ENCODE data around the gene PTP4A1.

DNA sequence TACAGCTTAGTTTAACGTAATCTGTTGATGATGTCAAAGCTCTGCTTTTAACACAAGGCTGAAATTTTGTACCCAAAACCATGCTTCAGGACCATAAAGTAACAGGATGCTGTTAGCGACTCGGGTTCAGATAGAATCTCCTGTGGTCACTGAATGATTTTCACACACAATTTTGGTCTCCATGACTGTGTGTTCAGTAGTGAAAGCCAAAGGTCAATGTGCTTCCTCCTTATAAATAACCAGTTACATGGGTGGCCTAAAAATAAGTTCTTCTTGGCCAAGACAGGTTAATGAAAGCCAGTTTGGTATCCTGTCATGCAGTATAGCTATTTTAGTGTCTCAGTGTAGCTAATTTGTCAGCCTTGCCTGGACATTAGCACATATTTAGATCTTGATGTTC is 19.1 kb upstream of the PTP4A1 start:
- TF ChIP-seq, protein P1, sequence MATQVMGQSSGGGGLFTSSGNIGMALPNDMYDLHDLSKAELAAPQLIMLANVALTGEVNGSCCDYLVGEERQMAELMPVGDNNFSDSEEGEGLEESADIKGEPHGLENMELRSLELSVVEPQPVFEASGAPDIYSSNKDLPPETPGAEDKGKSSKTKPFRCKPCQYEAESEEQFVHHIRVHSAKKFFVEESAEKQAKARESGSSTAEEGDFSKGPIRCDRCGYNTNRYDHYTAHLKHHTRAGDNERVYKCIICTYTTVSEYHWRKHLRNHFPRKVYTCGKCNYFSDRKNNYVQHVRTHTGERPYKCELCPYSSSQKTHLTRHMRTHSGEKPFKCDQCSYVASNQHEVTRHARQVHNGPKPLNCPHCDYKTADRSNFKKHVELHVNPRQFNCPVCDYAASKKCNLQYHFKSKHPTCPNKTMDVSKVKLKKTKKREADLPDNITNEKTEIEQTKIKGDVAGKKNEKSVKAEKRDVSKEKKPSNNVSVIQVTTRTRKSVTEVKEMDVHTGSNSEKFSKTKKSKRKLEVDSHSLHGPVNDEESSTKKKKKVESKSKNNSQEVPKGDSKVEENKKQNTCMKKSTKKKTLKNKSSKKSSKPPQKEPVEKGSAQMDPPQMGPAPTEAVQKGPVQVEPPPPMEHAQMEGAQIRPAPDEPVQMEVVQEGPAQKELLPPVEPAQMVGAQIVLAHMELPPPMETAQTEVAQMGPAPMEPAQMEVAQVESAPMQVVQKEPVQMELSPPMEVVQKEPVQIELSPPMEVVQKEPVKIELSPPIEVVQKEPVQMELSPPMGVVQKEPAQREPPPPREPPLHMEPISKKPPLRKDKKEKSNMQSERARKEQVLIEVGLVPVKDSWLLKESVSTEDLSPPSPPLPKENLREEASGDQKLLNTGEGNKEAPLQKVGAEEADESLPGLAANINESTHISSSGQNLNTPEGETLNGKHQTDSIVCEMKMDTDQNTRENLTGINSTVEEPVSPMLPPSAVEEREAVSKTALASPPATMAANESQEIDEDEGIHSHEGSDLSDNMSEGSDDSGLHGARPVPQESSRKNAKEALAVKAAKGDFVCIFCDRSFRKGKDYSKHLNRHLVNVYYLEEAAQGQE (IDR thresholded peaks at IDR 0.05; ENCODE audit: low read depth) = no peak
- TF ChIP-seq POLR2A (IDR thresholded peaks at IDR 0.05; ENCODE audit: borderline replicate concordance, extremely low read depth, insufficient read depth, insufficient read length) (no peak), SP1 (IDR thresholded peaks at IDR 0.05; ENCODE audit: low read depth) (no peak), ZNF274 (IDR thresholded peaks at IDR 0.05; ENCODE audit: low read depth, low read length) (no peak), ZFX (IDR thresholded peaks at IDR 0.05) (no peak), POLR2AphosphoS5 (IDR thresholded peaks at IDR 0.05; ENCODE audit: low read depth, low read length) (no peak), EGR1 (IDR thresholded peaks at IDR 0.05; ENCODE audit: low read depth) (no peak), SIN3A (IDR thresholded peaks at IDR 0.05; ENCODE audit: low read depth) (no peak), JUND (IDR thresholded peaks at IDR 0.05) (no peak), RAD21 (IDR thresholded peaks at IDR 0.05; ENCODE audit: low read depth) (no peak), EZH2 (IDR thresholded peaks at IDR 0.05) (no peak)
- TF ChIP-seq, protein P2, sequence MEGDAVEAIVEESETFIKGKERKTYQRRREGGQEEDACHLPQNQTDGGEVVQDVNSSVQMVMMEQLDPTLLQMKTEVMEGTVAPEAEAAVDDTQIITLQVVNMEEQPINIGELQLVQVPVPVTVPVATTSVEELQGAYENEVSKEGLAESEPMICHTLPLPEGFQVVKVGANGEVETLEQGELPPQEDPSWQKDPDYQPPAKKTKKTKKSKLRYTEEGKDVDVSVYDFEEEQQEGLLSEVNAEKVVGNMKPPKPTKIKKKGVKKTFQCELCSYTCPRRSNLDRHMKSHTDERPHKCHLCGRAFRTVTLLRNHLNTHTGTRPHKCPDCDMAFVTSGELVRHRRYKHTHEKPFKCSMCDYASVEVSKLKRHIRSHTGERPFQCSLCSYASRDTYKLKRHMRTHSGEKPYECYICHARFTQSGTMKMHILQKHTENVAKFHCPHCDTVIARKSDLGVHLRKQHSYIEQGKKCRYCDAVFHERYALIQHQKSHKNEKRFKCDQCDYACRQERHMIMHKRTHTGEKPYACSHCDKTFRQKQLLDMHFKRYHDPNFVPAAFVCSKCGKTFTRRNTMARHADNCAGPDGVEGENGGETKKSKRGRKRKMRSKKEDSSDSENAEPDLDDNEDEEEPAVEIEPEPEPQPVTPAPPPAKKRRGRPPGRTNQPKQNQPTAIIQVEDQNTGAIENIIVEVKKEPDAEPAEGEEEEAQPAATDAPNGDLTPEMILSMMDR (IDR thresholded peaks at IDR 0.05 in 2 of 3, conservative IDR thresholded peaks at IDR 0.05 in 1 of 3; ENCODE audit: borderline replicate concordance in 1 of 3, insufficient read depth in 1 of 3, low read depth in 2 of 3, low read length in 2 of 3) = no peak
- TF ChIP-seq, protein P3, sequence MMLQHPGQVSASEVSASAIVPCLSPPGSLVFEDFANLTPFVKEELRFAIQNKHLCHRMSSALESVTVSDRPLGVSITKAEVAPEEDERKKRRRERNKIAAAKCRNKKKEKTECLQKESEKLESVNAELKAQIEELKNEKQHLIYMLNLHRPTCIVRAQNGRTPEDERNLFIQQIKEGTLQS (IDR thresholded peaks at IDR 0.05) = no peak
